ENCODE measurements around the gene ZNF367.

ZNF367 gene

GRCh38 chr9:96382175-96382574 lies 36.0 kb downstream of the ZNF367 start:
- Histone ChIP-seq H3K18ac (ENCODE audit: low read length) (no peak overlapping the region), H4K91ac (ENCODE audit: low read depth, low read length) (no peak overlapping the region), H3K79me2 (ENCODE audit: control insufficient read depth, insufficient read depth, low read length, poor library complexity) (peaks cover 2% of the 10 kb centered on the region), H2AFZ (ENCODE audit: insufficient read depth, low read length, poor library complexity) (no peak overlapping the region), H2BK120ac (ENCODE audit: insufficient read depth, low read length, poor library complexity) (no peak overlapping the region), H3K4me1 (ENCODE audit: control insufficient read depth in 1 of 2, insufficient read depth in 2 of 2, low read length in 2 of 2) (peaks cover under 1 to 8% of the 10 kb centered on the region in 2 experiments), H3K27ac (ENCODE audit: low read depth, low read length) (no peak overlapping the region), H2AK5ac (ENCODE audit: low read length) (no peak overlapping the region), H3K4me2 (ENCODE audit: low read length) (no peak overlapping the region), H3K4ac (ENCODE audit: low read depth, low read length) (no peak overlapping the region), H3K23ac (ENCODE audit: low read length) (no peak overlapping the region), H3K27me3 (ENCODE audit: insufficient read depth, low read length) (no peaks in the 10 kb centered on the region), H3K36me3 (ENCODE audit: control insufficient read depth in 1 of 2, insufficient read depth in 2 of 2, low read length in 2 of 2) (peaks cover 0 to 4% of the 10 kb centered on the region in 2 experiments), H4K8ac (ENCODE audit: low read depth, low read length) (no peak overlapping the region), H4K12ac (ENCODE audit: low read depth, low read length) (no peak overlapping the region), H3K9ac (ENCODE audit: low read length) (no peak overlapping the region), H3K9me3 (ENCODE audit: insufficient read depth, low read depth, low read length) (no peaks in the 10 kb centered on the region), H2BK5ac (ENCODE audit: low read depth, low read length, poor library complexity) (no peak overlapping the region), H3K4me3 (ENCODE audit: low read depth, low read length) (no peak overlapping the region), H3K14ac (ENCODE audit: low read length) (no peak overlapping the region), H2BK12ac (ENCODE audit: low read length) (no peak overlapping the region), H3K79me1 (ENCODE audit: low read length) (peaks cover 4% of the 10 kb centered on the region)
- WGBS (ENCODE audit: extremely low coverage, insufficient coverage, insufficient read length): no CpG with 5 or more reads among the region's 2 CpGs
- DNase-seq: no peak

- no CpG with 5 or more reads among the region's 4 CpGs for WGBS (ENCODE audit: extremely low coverage, insufficient coverage, insufficient read length)
- no peak overlapping the region for H3K14ac ChIP-seq (ENCODE audit: low read length)
- no peak overlapping the region for H2AFZ ChIP-seq (ENCODE audit: insufficient read depth, low read length, poor library complexity)
- H3K4ac ChIP-seq (ENCODE audit: low read depth, low read length): no peak overlapping the region
- no peak overlapping the region for H4K12ac ChIP-seq (ENCODE audit: low read depth, low read length)
- peaks cover 0 to 5% of the 10 kb centered on the region in 2 experiments for H3K36me3 ChIP-seq (ENCODE audit: control insufficient read depth in 1 of 2, insufficient read depth in 2 of 2, low read length in 2 of 2)
- H2BK5ac ChIP-seq (ENCODE audit: low read depth, low read length, poor library complexity): no peak overlapping the region
- H4K91ac ChIP-seq (ENCODE audit: low read depth, low read length): no peak overlapping the region
- H3K9me3 ChIP-seq (ENCODE audit: insufficient read depth, low read depth, low read length): no peaks in the 10 kb centered on the region
- H3K9ac ChIP-seq (ENCODE audit: low read length): no peak overlapping the region
- H4K8ac ChIP-seq (ENCODE audit: low read depth, low read length): no peak overlapping the region
- H3K79me2 ChIP-seq (ENCODE audit: control insufficient read depth, insufficient read depth, low read length, poor library complexity): peaks cover 2% of the 10 kb centered on the region
- H3K4me1 ChIP-seq (ENCODE audit: control insufficient read depth in 1 of 2, insufficient read depth in 2 of 2, low read length in 2 of 2): peaks cover 4 to 12% of the 10 kb centered on the region in 2 experiments
- no peak overlapping the region for H3K23ac ChIP-seq (ENCODE audit: low read length)
- DNase-seq: no peak
- H2BK120ac ChIP-seq (ENCODE audit: insufficient read depth, low read length, poor library complexity): no peak overlapping the region
- no peak overlapping the region for H3K4me2 ChIP-seq (ENCODE audit: low read length)
- H3K18ac ChIP-seq (ENCODE audit: low read length): no peak overlapping the region
- H3K4me3 ChIP-seq (ENCODE audit: low read depth, low read length): no peak overlapping the region
- H2AK5ac ChIP-seq (ENCODE audit: low read length): no peak overlapping the region
- H3K27ac ChIP-seq (ENCODE audit: low read depth, low read length): no peak overlapping the region
- peaks cover 4% of the 10 kb centered on the region for H3K79me1 ChIP-seq (ENCODE audit: low read length)
- no peak overlapping the region for H2BK12ac ChIP-seq (ENCODE audit: low read length)
- no peaks in the 10 kb centered on the region for H3K27me3 ChIP-seq (ENCODE audit: insufficient read depth, low read length)
These were observed 36.5 kb downstream of the ZNF367 start for GRCh38 chr9:96381696-96382095.

GRCh38 chr9:96381125-96381524 lies 37.0 kb downstream of the ZNF367 start:
- Histone ChIP-seq H3K79me2 (ENCODE audit: control insufficient read depth, insufficient read depth, low read length, poor library complexity) (peaks cover 2% of the 10 kb centered on the region), H2AFZ (ENCODE audit: insufficient read depth, low read length, poor library complexity) (no peak overlapping the region), H3K36me3 (ENCODE audit: control insufficient read depth in 1 of 2, insufficient read depth in 2 of 2, low read length in 2 of 2) (peaks cover 0 to 5% of the 10 kb centered on the region in 2 experiments), H4K91ac (ENCODE audit: low read depth, low read length) (no peak overlapping the region), H3K4ac (ENCODE audit: low read depth, low read length) (no peak overlapping the region), H3K23ac (ENCODE audit: low read length) (no peak overlapping the region), H3K4me2 (ENCODE audit: low read length) (no peak overlapping the region), H2BK12ac (ENCODE audit: low read length) (no peak overlapping the region), H3K4me1 (ENCODE audit: control insufficient read depth in 1 of 2, insufficient read depth in 2 of 2, low read length in 2 of 2) (peaks cover 4 to 12% of the 10 kb centered on the region in 2 experiments), H3K27me3 (ENCODE audit: insufficient read depth, low read length) (no peaks in the 10 kb centered on the region), H2BK5ac (ENCODE audit: low read depth, low read length, poor library complexity) (no peak overlapping the region), H4K8ac (ENCODE audit: low read depth, low read length) (no peak overlapping the region), H3K9me3 (ENCODE audit: insufficient read depth, low read depth, low read length) (no peaks in the 10 kb centered on the region), H3K18ac (ENCODE audit: low read length) (no peak overlapping the region), H3K27ac (ENCODE audit: low read depth, low read length) (no peak overlapping the region), H3K9ac (ENCODE audit: low read length) (no peak overlapping the region), H2AK5ac (ENCODE audit: low read length) (no peak overlapping the region), H2BK120ac (ENCODE audit: insufficient read depth, low read length, poor library complexity) (no peak overlapping the region), H3K14ac (ENCODE audit: low read length) (no peak overlapping the region), H3K4me3 (ENCODE audit: low read depth, low read length) (no peak overlapping the region), H3K79me1 (ENCODE audit: low read length) (peaks cover 4% of the 10 kb centered on the region), H4K12ac (ENCODE audit: low read depth, low read length) (no peak overlapping the region)
- no CpG with 5 or more reads among the region's 4 CpGs for WGBS (ENCODE audit: extremely low coverage, insufficient coverage, insufficient read length)
- DNase-seq: no peak

GRCh38 chr9:96379461-96379860 lies 38.7 kb downstream of the ZNF367 start:
- Histone ChIP-seq H3K4me3 (ENCODE audit: low read depth, low read length) (no peak overlapping the region), H3K9ac (ENCODE audit: low read length) (no peak overlapping the region), H3K27me3 (ENCODE audit: insufficient read depth, low read length) (no peaks in the 10 kb centered on the region), H3K18ac (ENCODE audit: low read length) (no peak overlapping the region), H2BK12ac (ENCODE audit: low read length) (no peak overlapping the region), H3K14ac (ENCODE audit: low read length) (no peak overlapping the region), H2AFZ (ENCODE audit: insufficient read depth, low read length, poor library complexity) (no peak overlapping the region), H2BK5ac (ENCODE audit: low read depth, low read length, poor library complexity) (no peak overlapping the region), H3K79me2 (ENCODE audit: control insufficient read depth, insufficient read depth, low read length, poor library complexity) (peaks cover 2% of the 10 kb centered on the region), H3K27ac (ENCODE audit: low read depth, low read length) (no peak overlapping the region), H4K91ac (ENCODE audit: low read depth, low read length) (no peak overlapping the region), H3K4me2 (ENCODE audit: low read length) (no peak overlapping the region), H2BK120ac (ENCODE audit: insufficient read depth, low read length, poor library complexity) (no peak overlapping the region), H3K4me1 (ENCODE audit: control insufficient read depth in 1 of 2, insufficient read depth in 2 of 2, low read length in 2 of 2) (peaks cover 4 to 12% of the 10 kb centered on the region in 2 experiments), H4K12ac (ENCODE audit: low read depth, low read length) (no peak overlapping the region), H3K4ac (ENCODE audit: low read depth, low read length) (no peak overlapping the region), H3K9me3 (ENCODE audit: insufficient read depth, low read depth, low read length) (no peaks in the 10 kb centered on the region), H3K79me1 (ENCODE audit: low read length) (peaks cover 4% of the 10 kb centered on the region), H4K8ac (ENCODE audit: low read depth, low read length) (no peak overlapping the region), H2AK5ac (ENCODE audit: low read length) (no peak overlapping the region), H3K36me3 (ENCODE audit: control insufficient read depth in 1 of 2, insufficient read depth in 2 of 2, low read length in 2 of 2) (peaks cover 2 to 5% of the 10 kb centered on the region in 2 experiments), H3K23ac (ENCODE audit: low read length) (no peak overlapping the region)
- no peak for DNase-seq
- WGBS (ENCODE audit: extremely low coverage, insufficient coverage, insufficient read length): no CpG with 5 or more reads among the region's 2 CpGs
